ENCODE measurements around the gene LDLRAD4. TPM values are rescaled to one million over a fixed set of nuclear protein-coding genes. Genes with fewer than 3 reads are reported as not detected.

LDLRAD4 gene
- polyA plus RNA-seq, 1 of the 3 experiments (the other 2 are of a cell fraction), result 0.16 TPM

DNA sequence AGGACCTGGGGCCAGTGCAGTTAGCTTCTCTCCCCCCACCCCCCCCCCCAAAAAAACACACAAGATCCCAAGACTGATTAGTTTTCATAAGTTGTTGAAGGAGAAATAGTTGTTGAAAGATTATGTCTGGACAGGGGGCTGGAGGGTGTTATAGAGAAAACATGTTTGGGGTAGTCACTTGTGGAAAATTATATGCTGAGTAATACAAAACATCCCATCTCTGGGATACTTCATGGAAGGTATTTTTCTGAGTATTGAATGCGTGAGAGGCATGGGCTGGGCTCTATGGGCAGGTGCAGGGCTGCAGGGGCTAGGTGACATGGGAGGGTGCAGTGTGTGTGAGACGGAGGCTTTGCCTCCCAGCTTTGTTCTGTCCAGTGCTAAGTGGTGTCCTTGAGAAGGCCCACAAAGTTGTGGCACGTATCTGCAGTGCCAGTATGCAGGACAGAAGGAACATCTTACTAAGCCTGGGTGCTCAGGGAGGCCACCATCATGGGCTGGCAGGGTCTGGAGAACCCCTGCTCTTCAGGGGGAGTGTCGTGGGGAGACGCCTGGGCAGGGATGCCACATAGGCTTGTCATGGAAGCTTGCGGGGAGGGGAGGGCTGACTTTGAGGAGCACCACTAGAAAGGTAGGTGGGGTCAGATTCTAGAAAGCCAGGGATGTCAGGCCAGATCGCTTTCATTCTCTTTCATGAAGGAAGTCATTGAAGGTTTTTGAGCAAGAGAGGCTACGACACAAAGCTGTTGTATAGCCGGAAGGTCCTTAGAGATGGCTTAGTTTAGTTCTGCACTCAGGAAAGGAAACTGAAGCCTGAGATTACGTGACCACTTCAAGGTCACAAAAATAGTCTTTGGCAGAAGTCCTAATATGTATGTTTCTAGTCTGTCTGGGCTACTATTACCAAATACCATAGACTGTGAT lies 232.0 kb downstream of the LDLRAD4 start:
- H3K9me2 ChIP-seq, result no peaks in the 10 kb centered on the region
- no peaks in the 10 kb centered on the region for H4K20me1 ChIP-seq (ENCODE audit: insufficient read depth)
- H3K27me3 ChIP-seq (ENCODE audit: insufficient read depth), result no peaks in the 10 kb centered on the region
- no peak overlapping the region for H3K9ac ChIP-seq
- H3K9me3 ChIP-seq, result no peaks in the 10 kb centered on the region
- ChIA-PET CTCF (no interaction called here), POLR2A (interaction anchor here (1.6 kb wide), 1 partner anchor 8 kb away, joined by 3 read pairs; no protein-coding TSS in a partner anchor)
- peaks cover 22 to 73% of the 10 kb centered on the region in 2 experiments for H3K4me1 ChIP-seq (ENCODE audit: control insufficient read depth in 1 of 2, insufficient read depth in 2 of 2, low read depth in 1 of 2, low read length in 1 of 2)
- H3K79me2 ChIP-seq (ENCODE audit: insufficient read depth), result no peaks in the 10 kb centered on the region
- no peak for DNase-seq
- TF ChIP-seq MEF2A (IDR thresholded peaks at IDR 0.05; ENCODE audit: borderline replicate concordance, low read depth) (no peak), JUND (IDR thresholded peaks at IDR 0.05) (no peak), RAD21 (IDR thresholded peaks at IDR 0.05; ENCODE audit: low read length) (no peak), GABPA (IDR thresholded peaks at IDR 0.05; ENCODE audit: low read depth) (no peak), RCOR1 (IDR thresholded peaks at IDR 0.05; ENCODE audit: low read length) (no peak), FOSL2 (IDR thresholded peaks at IDR 0.05; ENCODE audit: borderline replicate concordance, low read depth) (no peak), CHD2 (IDR thresholded peaks at IDR 0.05; ENCODE audit: low read length, partially characterized antibody) (no peak), FOXJ3 (CRISPR knock-in tag; IDR thresholded peaks at IDR 0.05) (no peak), FOXM1 (IDR thresholded peaks at IDR 0.05; ENCODE audit: low read depth) (no peak)
- TF ChIP-seq, protein P1, sequence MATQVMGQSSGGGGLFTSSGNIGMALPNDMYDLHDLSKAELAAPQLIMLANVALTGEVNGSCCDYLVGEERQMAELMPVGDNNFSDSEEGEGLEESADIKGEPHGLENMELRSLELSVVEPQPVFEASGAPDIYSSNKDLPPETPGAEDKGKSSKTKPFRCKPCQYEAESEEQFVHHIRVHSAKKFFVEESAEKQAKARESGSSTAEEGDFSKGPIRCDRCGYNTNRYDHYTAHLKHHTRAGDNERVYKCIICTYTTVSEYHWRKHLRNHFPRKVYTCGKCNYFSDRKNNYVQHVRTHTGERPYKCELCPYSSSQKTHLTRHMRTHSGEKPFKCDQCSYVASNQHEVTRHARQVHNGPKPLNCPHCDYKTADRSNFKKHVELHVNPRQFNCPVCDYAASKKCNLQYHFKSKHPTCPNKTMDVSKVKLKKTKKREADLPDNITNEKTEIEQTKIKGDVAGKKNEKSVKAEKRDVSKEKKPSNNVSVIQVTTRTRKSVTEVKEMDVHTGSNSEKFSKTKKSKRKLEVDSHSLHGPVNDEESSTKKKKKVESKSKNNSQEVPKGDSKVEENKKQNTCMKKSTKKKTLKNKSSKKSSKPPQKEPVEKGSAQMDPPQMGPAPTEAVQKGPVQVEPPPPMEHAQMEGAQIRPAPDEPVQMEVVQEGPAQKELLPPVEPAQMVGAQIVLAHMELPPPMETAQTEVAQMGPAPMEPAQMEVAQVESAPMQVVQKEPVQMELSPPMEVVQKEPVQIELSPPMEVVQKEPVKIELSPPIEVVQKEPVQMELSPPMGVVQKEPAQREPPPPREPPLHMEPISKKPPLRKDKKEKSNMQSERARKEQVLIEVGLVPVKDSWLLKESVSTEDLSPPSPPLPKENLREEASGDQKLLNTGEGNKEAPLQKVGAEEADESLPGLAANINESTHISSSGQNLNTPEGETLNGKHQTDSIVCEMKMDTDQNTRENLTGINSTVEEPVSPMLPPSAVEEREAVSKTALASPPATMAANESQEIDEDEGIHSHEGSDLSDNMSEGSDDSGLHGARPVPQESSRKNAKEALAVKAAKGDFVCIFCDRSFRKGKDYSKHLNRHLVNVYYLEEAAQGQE (IDR thresholded peaks at IDR 0.05; ENCODE audit: low read depth, low read length), result no peak
- TF ChIP-seq, protein P2, sequence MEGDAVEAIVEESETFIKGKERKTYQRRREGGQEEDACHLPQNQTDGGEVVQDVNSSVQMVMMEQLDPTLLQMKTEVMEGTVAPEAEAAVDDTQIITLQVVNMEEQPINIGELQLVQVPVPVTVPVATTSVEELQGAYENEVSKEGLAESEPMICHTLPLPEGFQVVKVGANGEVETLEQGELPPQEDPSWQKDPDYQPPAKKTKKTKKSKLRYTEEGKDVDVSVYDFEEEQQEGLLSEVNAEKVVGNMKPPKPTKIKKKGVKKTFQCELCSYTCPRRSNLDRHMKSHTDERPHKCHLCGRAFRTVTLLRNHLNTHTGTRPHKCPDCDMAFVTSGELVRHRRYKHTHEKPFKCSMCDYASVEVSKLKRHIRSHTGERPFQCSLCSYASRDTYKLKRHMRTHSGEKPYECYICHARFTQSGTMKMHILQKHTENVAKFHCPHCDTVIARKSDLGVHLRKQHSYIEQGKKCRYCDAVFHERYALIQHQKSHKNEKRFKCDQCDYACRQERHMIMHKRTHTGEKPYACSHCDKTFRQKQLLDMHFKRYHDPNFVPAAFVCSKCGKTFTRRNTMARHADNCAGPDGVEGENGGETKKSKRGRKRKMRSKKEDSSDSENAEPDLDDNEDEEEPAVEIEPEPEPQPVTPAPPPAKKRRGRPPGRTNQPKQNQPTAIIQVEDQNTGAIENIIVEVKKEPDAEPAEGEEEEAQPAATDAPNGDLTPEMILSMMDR (IDR thresholded peaks at IDR 0.05), result no peak
- TF ChIP-seq, protein P3, sequence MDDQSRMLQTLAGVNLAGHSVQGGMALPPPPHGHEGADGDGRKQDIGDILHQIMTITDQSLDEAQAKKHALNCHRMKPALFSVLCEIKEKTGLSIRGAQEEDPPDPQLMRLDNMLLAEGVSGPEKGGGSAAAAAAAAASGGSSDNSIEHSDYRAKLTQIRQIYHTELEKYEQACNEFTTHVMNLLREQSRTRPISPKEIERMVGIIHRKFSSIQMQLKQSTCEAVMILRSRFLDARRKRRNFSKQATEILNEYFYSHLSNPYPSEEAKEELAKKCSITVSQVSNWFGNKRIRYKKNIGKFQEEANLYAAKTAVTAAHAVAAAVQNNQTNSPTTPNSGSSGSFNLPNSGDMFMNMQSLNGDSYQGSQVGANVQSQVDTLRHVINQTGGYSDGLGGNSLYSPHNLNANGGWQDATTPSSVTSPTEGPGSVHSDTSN (IDR thresholded peaks at IDR 0.05), result no peak
- TF ChIP-seq, protein P4, sequence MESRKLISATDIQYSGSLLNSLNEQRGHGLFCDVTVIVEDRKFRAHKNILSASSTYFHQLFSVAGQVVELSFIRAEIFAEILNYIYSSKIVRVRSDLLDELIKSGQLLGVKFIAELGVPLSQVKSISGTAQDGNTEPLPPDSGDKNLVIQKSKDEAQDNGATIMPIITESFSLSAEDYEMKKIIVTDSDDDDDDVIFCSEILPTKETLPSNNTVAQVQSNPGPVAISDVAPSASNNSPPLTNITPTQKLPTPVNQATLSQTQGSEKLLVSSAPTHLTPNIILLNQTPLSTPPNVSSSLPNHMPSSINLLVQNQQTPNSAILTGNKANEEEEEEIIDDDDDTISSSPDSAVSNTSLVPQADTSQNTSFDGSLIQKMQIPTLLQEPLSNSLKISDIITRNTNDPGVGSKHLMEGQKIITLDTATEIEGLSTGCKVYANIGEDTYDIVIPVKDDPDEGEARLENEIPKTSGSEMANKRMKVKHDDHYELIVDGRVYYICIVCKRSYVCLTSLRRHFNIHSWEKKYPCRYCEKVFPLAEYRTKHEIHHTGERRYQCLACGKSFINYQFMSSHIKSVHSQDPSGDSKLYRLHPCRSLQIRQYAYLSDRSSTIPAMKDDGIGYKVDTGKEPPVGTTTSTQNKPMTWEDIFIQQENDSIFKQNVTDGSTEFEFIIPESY (IDR thresholded peaks at IDR 0.05; ENCODE audit: borderline replicate concordance, low read depth), result no peak
- TF ChIP-seq, protein P5, sequence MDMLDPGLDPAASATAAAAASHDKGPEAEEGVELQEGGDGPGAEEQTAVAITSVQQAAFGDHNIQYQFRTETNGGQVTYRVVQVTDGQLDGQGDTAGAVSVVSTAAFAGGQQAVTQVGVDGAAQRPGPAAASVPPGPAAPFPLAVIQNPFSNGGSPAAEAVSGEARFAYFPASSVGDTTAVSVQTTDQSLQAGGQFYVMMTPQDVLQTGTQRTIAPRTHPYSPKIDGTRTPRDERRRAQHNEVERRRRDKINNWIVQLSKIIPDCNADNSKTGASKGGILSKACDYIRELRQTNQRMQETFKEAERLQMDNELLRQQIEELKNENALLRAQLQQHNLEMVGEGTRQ (IDR thresholded peaks at IDR 0.05; ENCODE audit: borderline replicate concordance, low read depth, low read length), result no peak
- H3K4me2 ChIP-seq, result no peak overlapping the region
- no peak overlapping the region for H2AFZ ChIP-seq (ENCODE audit: low read depth)
- H3K36me3 ChIP-seq (replicated peaks in 1 of 2; ENCODE audit: control insufficient read depth in 1 of 2, insufficient read depth in 2 of 2, low read length in 1 of 2), result no peaks in the 10 kb centered on the region
- H3K27ac ChIP-seq (ENCODE audit: low read depth in 2 of 2, low read length in 1 of 2), result no peak overlapping the region
- 89% methylated on average over 10 of the region's 10 CpGs for WGBS (ENCODE audit: low lambda C conversion rate)
- no peaks in the 10 kb centered on the region for H3F3A ChIP-seq (replicated peaks; ENCODE audit: insufficient read depth)
- H3K4me3 ChIP-seq (ENCODE audit: low read depth in 2 of 2, low read length in 1 of 2), result no peak overlapping the region

All from SK-N-SH (cell line).